A549 (cell line): ENCODE data around the gene PLK5. TPM values are rescaled to one million over a fixed set of nuclear protein-coding genes. Genes with fewer than 3 reads are reported as not detected.
A peak's percentile ranks its signal among the peaks of the same experiment; 100 is the strongest.

Source experiments
- ATAC-seq, 2 experiments: fragments of 200-7000 bp in 1 of 2; fragments of >200 bp in 1 of 2; cut with Nextera tagmentation in 1 of 2; cut with Tn5 transposase in 1 of 2; 3 replicates each; pipeline versions ENCODE4 v1.8.0 to v1.9.1; 2018 to 2020; ENCODE audit warnings: mild to moderate bottlenecking in 1 of 2, moderate library complexity in 1 of 2
- CTCF ChIA-PET: fragments of 300-600 bp; sonication (Branson Sonifier 250); formaldehyde crosslinking; extraction: SDS; loops from one replicate; lab custom pipeline; 2021; ENCODE audit warnings: antibody characterized with exemption, inconsistent platforms; lab: Yijun Ruan, JAX
- POLR2A ChIA-PET: fragments of 350-600 bp; formaldehyde crosslinking; extraction: SDS; loops from one replicate; lab custom pipeline; 2021; ENCODE audit warnings: antibody characterized with exemption, inconsistent platforms; lab: Yijun Ruan, JAX
- DNase-seq, 2 experiments: peaks; one replicate each; pipeline versions ENCODE4 v3.0.0 to v3.0.0-alpha.2; 2011 to 2016; ENCODE audit warnings: low read depth in 1 of 2, low spot score in 1 of 2
- FAIRE-seq: peaks from 2 replicates; lab custom pipeline; 2011; peaks lifted over from hg19 to GRCh38; lab: Jason Lieb, UNC
- H3K27ac ChIP-seq, 2 experiments: fragments of >200 bp; sonication (Bioruptor Twin); formaldehyde crosslinking; 3 replicates each; pipeline ENCODE4 v1.5.1; 2016 to 2017
- H3K4me1 ChIP-seq: fragments of >200 bp; sonication (Bioruptor Twin); formaldehyde crosslinking; 3 replicates; pipeline ENCODE4 v1.6.1; 2016
- H3K4me2 ChIP-seq: fragments of >200 bp; sonication (Bioruptor Twin); formaldehyde crosslinking; 3 replicates; pipeline ENCODE4 v1.6.1; 2016
- H3K4me3 ChIP-seq: fragments of >200 bp; sonication (Bioruptor Twin); formaldehyde crosslinking; 3 replicates; pipeline ENCODE4 v1.5.1; 2016
- H3K9me3 ChIP-seq: fragments of >200 bp; sonication (Bioruptor Twin); formaldehyde crosslinking; 3 replicates; pipeline ENCODE4 v1.6.1; 2016
- CBX8 ChIP-seq: fragments of 200-600 bp; sonication (generic); IDR thresholded peaks from 2 replicates; pipeline ENCODE4 v1.6.1; 2016
- CHD4 ChIP-seq: fragments of 200-600 bp; sonication (generic); IDR thresholded peaks from 2 replicates; pipeline ENCODE4 v1.6.1; 2016; ENCODE audit warnings: antibody characterized with exemption, mild to moderate bottlenecking, borderline replicate concordance
- E2F6 ChIP-seq: IDR thresholded peaks from 2 replicates; pipeline ENCODE4 v1.6.1; 2012; ENCODE audit warnings: low read depth, borderline replicate concordance
- EHF ChIP-seq: fragments of 250-450 bp; sonication (Bioruptor Pico); IDR thresholded peaks from 2 replicates; pipeline ENCODE4 v1.5.0; 2020; ENCODE audit warnings: mild to moderate bottlenecking
- EHMT2 ChIP-seq: fragments of 200-600 bp; sonication (generic); IDR thresholded peaks from 2 replicates; pipeline ENCODE4 v1.6.1; 2016; ENCODE audit warnings: antibody characterized with exemption, low read depth, mild to moderate bottlenecking, moderate library complexity
- ELK1 ChIP-seq: fragments of 150-350 bp; IDR thresholded peaks from 2 replicates; pipeline ENCODE4 v1.6.1; 2014; ENCODE audit warnings: low read depth, mild to moderate bottlenecking, low read length
- EP300 ChIP-seq, 2 experiments: fragments of >200 bp; sonication (Bioruptor Twin); formaldehyde crosslinking; IDR thresholded peaks; 2 replicates in 1 of 2; 3 replicates in 1 of 2; pipeline ENCODE4 v1.6.1; 2016 to 2017
- FOSL2 ChIP-seq, 2 experiments: fragments of 450-650 bp in 1 of 2; fragments of >200 bp in 1 of 2; sonication (Bioruptor Twin) in 1 of 2; formaldehyde crosslinking; IDR thresholded peaks; 2 replicates each; pipeline versions ENCODE4 v1.5.0 to v1.6.1; 2016 to 2020; ENCODE audit warnings: mild to moderate bottlenecking in 1 of 2, moderate library complexity in 1 of 2
- FOXS1 ChIP-seq: fragments of 250-450 bp; sonication (Bioruptor Pico); IDR thresholded peaks from 2 replicates; pipeline ENCODE4 v1.5.0; 2020; ENCODE audit warnings: mild to moderate bottlenecking, moderate library complexity
- HOXA7 ChIP-seq: fragments of 250-450 bp; sonication (Bioruptor Pico); IDR thresholded peaks from 2 replicates; pipeline ENCODE4 v1.5.0; 2020; ENCODE audit warnings: mild to moderate bottlenecking, moderate library complexity
- HOXB13 ChIP-seq: fragments of 250-450 bp; sonication (Bioruptor Pico); IDR thresholded peaks from 2 replicates; pipeline ENCODE4 v1.5.0; 2020; ENCODE audit warnings: low read depth, mild to moderate bottlenecking, moderate library complexity
- MAFK ChIP-seq: fragments of 450-650 bp; IDR thresholded peaks from 2 replicates; pipeline ENCODE4 v1.6.1; 2014; ENCODE audit not compliant: partially characterized antibody
- NFE2L2 ChIP-seq: fragments of 150-350 bp; conservative IDR thresholded peaks from 2 replicates; pipeline ENCODE4 v1.6.1; 2014; ENCODE audit warnings: low read length
- NPAS2 ChIP-seq: fragments of 250-450 bp; sonication (Bioruptor Pico); IDR thresholded peaks from 2 replicates; pipeline ENCODE4 v1.8.0; 2022; ENCODE audit warnings: mild to moderate bottlenecking, moderate library complexity, borderline replicate concordance
- POLR2A ChIP-seq: IDR thresholded peaks from 2 replicates; pipeline ENCODE4 v1.6.1; 2012; ENCODE audit warnings: mild to moderate bottlenecking, low read length
- POLR2AphosphoS2 ChIP-seq: conservative IDR thresholded peaks from 2 replicates; pipeline ENCODE4 v1.6.1; 2012; ENCODE audit warnings: low read length, improper control_type of control experiment, inconsistent platforms
- RFX5 ChIP-seq: fragments of 450-650 bp; IDR thresholded peaks from 2 replicates; pipeline ENCODE4 v1.7.1; 2014; ENCODE audit warnings: antibody characterized with exemption, mild to moderate bottlenecking, moderate library complexity
- SMC3 ChIP-seq: fragments of >200 bp; sonication (Bioruptor Twin); formaldehyde crosslinking; IDR thresholded peaks from 3 replicates; pipeline ENCODE4 v1.6.1; 2018; ENCODE audit warnings: inconsistent platforms
- ZC3H11A ChIP-seq: fragments of 450-650 bp; IDR thresholded peaks from 2 replicates; pipeline ENCODE4 v1.6.1; 2014; ENCODE audit warnings: antibody characterized with exemption, mild to moderate bottlenecking
- ZFP36 ChIP-seq: fragments of 450-650 bp; IDR thresholded peaks from 2 replicates; pipeline ENCODE4 v1.6.1; 2014; ENCODE audit warnings: borderline replicate concordance; ENCODE audit not compliant: partially characterized antibody
- ZNF302 ChIP-seq: fragments of 250-450 bp; sonication (Bioruptor Pico); IDR thresholded peaks from 2 replicates; pipeline ENCODE4 v1.9.0; 2021; ENCODE audit warnings: inconsistent platforms, mild to moderate bottlenecking, moderate library complexity
- WGBS: methylation state at CpG from one replicate; pipeline ENCODE4 v1.1.6; 2017; ENCODE audit errors: missing lambda C conversion rate; 5-methylcytosine and 5-hydroxymethylcytosine counted together
- polyA plus RNA-seq, 4 experiments: library from polyadenylated mRNA; depleted of rRNA in 3 of 4; stranded (reverse); fragments of >200 nt; fragmentation: RNase III in 1 of 4; extraction: RNeasy Plus Mini Kit Qiagen cat#74134 plus additional on column Dnase treatment in 1 of 4; gene quantifications; 2 replicates in 3 of 4; 3 replicates in 1 of 4; pipeline ENCODE4 v1.2.3, GENCODE V29; 2011 to 2017

Gene PLK5
- polyA plus RNA-seq, 2 of the 4 experiments (the other 2 are of a cell fraction), result not detected

- POLR2A ChIA-PET, result no interaction called here
- no peaks in the 10 kb centered on the region for H3K4me1 ChIP-seq
- TF ChIP-seq POLR2AphosphoS2 (no peak), FOXS1 (CRISPR knock-in tag) (no peak), ELK1 (no peak), EHMT2 (no peak), ZNF302 (CRISPR knock-in tag) (no peak), RFX5 (no peak), HOXB13 (no peak), ZC3H11A (no peak), ZFP36 (no peak), HOXA7 (no peak)
- H3K9me3 ChIP-seq, result no peaks in the 10 kb centered on the region
- no peak for DNase-seq
- CTCF ChIA-PET, result interaction anchor here (1.1 kb wide), 1 partner anchor 28 kb away, joined by 5 read pairs; no protein-coding TSS in a partner anchor
- 97% methylated on average over 13 of the region's 34 CpGs for WGBS
- no peak for ATAC-seq
- H3K4me2 ChIP-seq, result no peak overlapping the region
- no peak for FAIRE-seq
- H3K4me3 ChIP-seq, result no peak overlapping the region
- H3K27ac ChIP-seq, result no peak overlapping the region
These were observed 50.7 kb downstream of the PLK5 start for GRCh38 chr19:1574354-1575136.

- Histone ChIP-seq H3K27ac (no peak overlapping the region), H3K4me3 (no peak overlapping the region), H3K4me2 (no peak overlapping the region), H3K9me3 (no peaks in the 10 kb centered on the region), H3K4me1 (no peaks in the 10 kb centered on the region)
- CTCF ChIA-PET, result interaction anchor here (0.9 to 1.5 kb wide), 3 partner anchors 13 to 29 kb away, joined by 3 to 5 read pairs (median 5); no protein-coding TSS in a partner anchor
- WGBS, result 90% methylated on average over 22 of the region's 22 CpGs
- DNase-seq (no peak), FAIRE-seq (no peak), ATAC-seq (peak; percentile 13 to 44; a peak in 2 of 6 replicates)
- POLR2A ChIA-PET, result no interaction called here
- TF ChIP-seq FOSL2 (IDR thresholded peaks at IDR 0.05) (no peak), FOSL2 (CRISPR knock-in tag; IDR thresholded peaks at IDR 0.05) (no peak), CBX8 (no peak), NFE2L2 (no peak), EP300 (IDR thresholded peaks at IDR 0.05) (no peak), SMC3 (no peak), POLR2A (no peak), EHF (CRISPR knock-in tag) (no peak)
- TF ChIP-seq, all 56 proteins: peak for 0
These were observed 51.7 kb downstream of the PLK5 start for GRCh38 chr19:1575323-1576241.

GRCh38 chr19:1576242-1577089 lies 52.6 kb downstream of the PLK5 start:
- Histone ChIP-seq H3K4me1 (no peaks in the 10 kb centered on the region), H3K27ac (no peak overlapping the region), H3K4me2 (no peak overlapping the region), H3K9me3 (no peaks in the 10 kb centered on the region), H3K4me3 (no peak overlapping the region)
- 92% methylated on average over 14 of the region's 30 CpGs for WGBS
- ChIA-PET CTCF (interaction anchor here (1.3 to 1.5 kb wide), 2 partner anchors 15 to 30 kb away, joined by 5 read pairs; no protein-coding TSS in a partner anchor), POLR2A (interaction anchor here (0.6 kb wide), 1 partner anchor 11 kb away, joined by 3 read pairs; no protein-coding TSS in a partner anchor)
- no peak for DNase-seq
- FAIRE-seq, result no peak
- ATAC-seq, result peak in 1 of 2 experiments; percentile 8; a peak in 3 of 6 replicates
- TF ChIP-seq ZNF302 (CRISPR knock-in tag) (no peak), CHD4 (no peak), NPAS2 (CRISPR knock-in tag) (no peak), E2F6 (no peak), MAFK (no peak), FOXS1 (CRISPR knock-in tag) (no peak)
